ENCODE data around the gene AKAP3. TPM values are rescaled to one million over a fixed set of nuclear protein-coding genes. Genes with fewer than 3 reads are reported as not detected.

The AKAP3 gene
- total RNA-seq = 1 to 10 TPM; 1.5 to 3.3 TPM
- polyA plus RNA-seq (ENCODE audit: insufficient read length in 2 of 2) = 1 to 10 TPM; 2.0 to 3.2 TPM
- long read RNA-seq, donor 1 = 0 reads
- long read RNA-seq, donor 2 = 0 reads
- long read RNA-seq, donor 3 = 0 reads
- long read RNA-seq, donor 4 = 0 reads

GRCh38 chr12:4648501-4649357 lies at the start of gene AKAP3, which contains the start of gene NDUFA9:
Gene AKAP3, minus strand, starts transcription at chr12:4649051. Its CDS starts 10,855 bp downstream, at chr12:4638196.
Gene NDUFA9, plus strand, starts transcription at chr12:4649114. Its CDS starts 13 bp downstream, at chr12:4649127.
- peak within 1 kb of the TSS; percentile 87 for H3K4me3 ChIP-seq (ENCODE audit: low read depth, low read length)
- H3K9me3 ChIP-seq (ENCODE audit: control insufficient read depth, insufficient read depth, low read length) = no peaks in the 10 kb centered on the region
- H3K36me3 ChIP-seq (ENCODE audit: control insufficient read depth, insufficient read depth, low read length) = no peaks in the 10 kb centered on the region
- peaks cover 3% of the 10 kb centered on the region for H3K4me1 ChIP-seq (ENCODE audit: control insufficient read depth, insufficient read depth, low read length)
- H3K27ac ChIP-seq (ENCODE audit: low read depth, low read length) = peak within 1 kb of the TSS; percentile 80
- H3K27me3 ChIP-seq (ENCODE audit: control insufficient read depth, insufficient read depth, low read length) = no peaks in the 10 kb centered on the region
- under 1% methylated on average over 32 of the region's 39 CpGs for WGBS (ENCODE audit: insufficient coverage)
- peak; percentile 84 to 98 (median 89) for DNase-seq (ENCODE audit: low read depth in 4 of 6, low spot score in 6 of 6)

- no peak overlapping the region for H3K27ac ChIP-seq (ENCODE audit: low read depth, low read length)
- peaks cover 2% of the 10 kb centered on the region for H3K4me1 ChIP-seq (ENCODE audit: control insufficient read depth, insufficient read depth, low read length)
- H3K9me3 ChIP-seq (ENCODE audit: control insufficient read depth, insufficient read depth, low read length) = no peaks in the 10 kb centered on the region
- peaks cover 20% of the 10 kb centered on the region for H3K36me3 ChIP-seq (ENCODE audit: control insufficient read depth, insufficient read depth, low read length)
- H3K27me3 ChIP-seq (ENCODE audit: control insufficient read depth, insufficient read depth, low read length) = no peaks in the 10 kb centered on the region
- WGBS (ENCODE audit: insufficient coverage) = 100% methylated on average over 5 of the region's 5 CpGs
- no peak for DNase-seq (ENCODE audit: low read depth in 4 of 6, low spot score in 6 of 6)
- no peak overlapping the region for H3K4me3 ChIP-seq (ENCODE audit: low read depth, low read length)
These were observed 41.9 kb upstream of the AKAP3 start for GRCh38 chr12:4690760-4691159.

- 85% methylated on average over 7 of the region's 8 CpGs for WGBS (ENCODE audit: insufficient coverage)
- Histone ChIP-seq H3K27me3 (ENCODE audit: control insufficient read depth, insufficient read depth, low read length) (no peaks in the 10 kb centered on the region), H3K9me3 (ENCODE audit: control insufficient read depth, insufficient read depth, low read length) (no peaks in the 10 kb centered on the region), H3K4me3 (ENCODE audit: low read depth, low read length) (no peak overlapping the region), H3K4me1 (ENCODE audit: control insufficient read depth, insufficient read depth, low read length) (peaks cover 2% of the 10 kb centered on the region), H3K27ac (ENCODE audit: low read depth, low read length) (no peak overlapping the region), H3K36me3 (ENCODE audit: control insufficient read depth, insufficient read depth, low read length) (peaks cover 33% of the 10 kb centered on the region)
- DNase-seq (ENCODE audit: low read depth in 4 of 6, low spot score in 6 of 6) = no peak
These were observed 36.5 kb upstream of the AKAP3 start for GRCh38 chr12:4685317-4685716.

GRCh38 chr12:4681732-4682131 lies 32.9 kb upstream of the AKAP3 start:
- no peak overlapping the region for H3K27ac ChIP-seq (ENCODE audit: low read depth, low read length)
- H3K4me1 ChIP-seq (ENCODE audit: control insufficient read depth, insufficient read depth, low read length) = peaks cover 2% of the 10 kb centered on the region
- H3K4me3 ChIP-seq (ENCODE audit: low read depth, low read length) = no peak overlapping the region
- H3K36me3 ChIP-seq (ENCODE audit: control insufficient read depth, insufficient read depth, low read length) = peaks cover 20% of the 10 kb centered on the region
- no peaks in the 10 kb centered on the region for H3K27me3 ChIP-seq (ENCODE audit: control insufficient read depth, insufficient read depth, low read length)
- DNase-seq (ENCODE audit: low read depth in 4 of 6, low spot score in 6 of 6) = no peak
- no CpG with 5 or more reads among the region's 3 CpGs for WGBS (ENCODE audit: insufficient coverage)
- no peaks in the 10 kb centered on the region for H3K9me3 ChIP-seq (ENCODE audit: control insufficient read depth, insufficient read depth, low read length)

GRCh38 chr12:4679711-4680110 lies 30.9 kb upstream of the AKAP3 start:
- DNase-seq (ENCODE audit: low read depth in 4 of 6, low spot score in 6 of 6) = no peak
- Histone ChIP-seq H3K27ac (ENCODE audit: low read depth, low read length) (no peak overlapping the region), H3K9me3 (ENCODE audit: control insufficient read depth, insufficient read depth, low read length) (no peaks in the 10 kb centered on the region), H3K27me3 (ENCODE audit: control insufficient read depth, insufficient read depth, low read length) (no peaks in the 10 kb centered on the region), H3K4me1 (ENCODE audit: control insufficient read depth, insufficient read depth, low read length) (no peaks in the 10 kb centered on the region), H3K36me3 (ENCODE audit: control insufficient read depth, insufficient read depth, low read length) (peaks cover 10% of the 10 kb centered on the region), H3K4me3 (ENCODE audit: low read depth, low read length) (no peak overlapping the region)
- 92% methylated on average over 1 of the region's 2 CpGs for WGBS (ENCODE audit: insufficient coverage)

- DNase-seq (ENCODE audit: low read depth in 4 of 6, low spot score in 6 of 6) = no peak
- H3K4me3 ChIP-seq (ENCODE audit: low read depth, low read length) = no peak overlapping the region
- H3K9me3 ChIP-seq (ENCODE audit: control insufficient read depth, insufficient read depth, low read length) = no peaks in the 10 kb centered on the region
- no peak overlapping the region for H3K27ac ChIP-seq (ENCODE audit: low read depth, low read length)
- no peaks in the 10 kb centered on the region for H3K4me1 ChIP-seq (ENCODE audit: control insufficient read depth, insufficient read depth, low read length)
- H3K27me3 ChIP-seq (ENCODE audit: control insufficient read depth, insufficient read depth, low read length) = no peaks in the 10 kb centered on the region
- H3K36me3 ChIP-seq (ENCODE audit: control insufficient read depth, insufficient read depth, low read length) = peaks cover 37% of the 10 kb centered on the region
- no CpG with 5 or more reads among the region's 3 CpGs for whole genome bisulfite sequencing (ENCODE audit: insufficient coverage)
These were observed 16.4 kb upstream of the AKAP3 start for GRCh38 chr12:4665236-4665635.

- no peak overlapping the region for H3K27ac ChIP-seq (ENCODE audit: low read depth, low read length)
- peaks cover 44% of the 10 kb centered on the region for H3K36me3 ChIP-seq (ENCODE audit: control insufficient read depth, insufficient read depth, low read length)
- H3K27me3 ChIP-seq (ENCODE audit: control insufficient read depth, insufficient read depth, low read length) = no peaks in the 10 kb centered on the region
- no peaks in the 10 kb centered on the region for H3K9me3 ChIP-seq (ENCODE audit: control insufficient read depth, insufficient read depth, low read length)
- 100% methylated on average over 1 of the region's 3 CpGs for WGBS (ENCODE audit: insufficient coverage)
- DNase-seq (ENCODE audit: low read depth in 4 of 6, low spot score in 6 of 6) = no peak
- H3K4me1 ChIP-seq (ENCODE audit: control insufficient read depth, insufficient read depth, low read length) = no peaks in the 10 kb centered on the region
- H3K4me3 ChIP-seq (ENCODE audit: low read depth, low read length) = no peak overlapping the region
These were observed 15.2 kb upstream of the AKAP3 start for GRCh38 chr12:4663971-4664505.

DNA sequence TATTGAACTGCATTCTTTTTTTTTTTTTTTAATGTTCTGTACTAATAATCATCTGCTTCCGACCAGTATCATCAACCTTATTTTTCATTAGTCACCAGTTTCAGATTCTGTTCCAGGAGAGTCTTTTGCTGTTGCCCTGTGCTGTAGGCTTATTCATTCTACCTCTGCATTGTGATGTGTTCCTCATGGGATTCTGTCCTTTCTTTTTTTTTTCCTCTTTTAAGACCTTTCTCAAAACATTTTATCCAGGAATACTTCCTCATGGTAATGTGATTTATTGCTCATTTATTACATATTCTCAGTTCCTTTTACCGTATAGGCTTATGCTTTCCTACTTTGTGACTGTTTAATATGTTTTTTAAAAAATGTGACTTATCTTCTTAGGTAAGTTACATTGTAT lies 4.8 kb upstream of the AKAP3 start:
- no peaks in the 10 kb centered on the region for H3K9me3 ChIP-seq (ENCODE audit: control insufficient read depth, insufficient read depth, low read length)
- no peak for DNase-seq (ENCODE audit: low read depth in 4 of 6, low spot score in 6 of 6)
- no peaks in the 10 kb centered on the region for H3K27me3 ChIP-seq (ENCODE audit: control insufficient read depth, insufficient read depth, low read length)
- H3K4me3 ChIP-seq (ENCODE audit: low read depth, low read length) = no peak overlapping the region
- no peaks in the 10 kb centered on the region for H3K4me1 ChIP-seq (ENCODE audit: control insufficient read depth, insufficient read depth, low read length)
- WGBS (ENCODE audit: insufficient coverage) = no CpG with 5 or more reads among the region's 2 CpGs
- H3K36me3 ChIP-seq (ENCODE audit: control insufficient read depth, insufficient read depth, low read length) = peaks cover 5% of the 10 kb centered on the region
- H3K27ac ChIP-seq (ENCODE audit: low read depth, low read length) = no peak overlapping the region

- Histone ChIP-seq H3K27me3 (ENCODE audit: control insufficient read depth, insufficient read depth, low read length) (no peaks in the 10 kb centered on the region), H3K27ac (ENCODE audit: low read depth, low read length) (no peak overlapping the region), H3K4me1 (ENCODE audit: control insufficient read depth, insufficient read depth, low read length) (peaks cover 3% of the 10 kb centered on the region), H3K9me3 (ENCODE audit: control insufficient read depth, insufficient read depth, low read length) (no peaks in the 10 kb centered on the region), H3K4me3 (ENCODE audit: low read depth, low read length) (no peak overlapping the region), H3K36me3 (ENCODE audit: control insufficient read depth, insufficient read depth, low read length) (peaks cover 5% of the 10 kb centered on the region)
- DNase-seq (ENCODE audit: low read depth in 4 of 6, low spot score in 6 of 6) = no peak
These were observed 4.4 kb upstream of the AKAP3 start for GRCh38 chr12:4653257-4653656.

DNA sequence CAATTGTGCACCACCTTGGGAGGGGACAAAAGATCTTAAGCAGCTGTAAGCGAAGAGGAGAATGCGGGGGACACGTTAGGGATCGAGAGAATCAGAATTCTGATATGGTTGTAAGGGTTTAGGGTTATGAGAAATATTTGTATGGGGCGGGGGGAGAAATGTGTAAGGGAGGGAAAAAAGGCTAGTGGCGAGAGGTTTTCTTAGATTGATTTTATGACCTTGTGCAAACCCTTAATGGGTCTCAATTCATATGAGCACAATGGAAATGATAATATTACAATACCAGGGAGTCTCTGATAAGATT lies 459 bp upstream of the AKAP3 start:
- Histone ChIP-seq H3K9me3 (ENCODE audit: control insufficient read depth, insufficient read depth, low read length) (no peaks in the 10 kb centered on the region), H3K27me3 (ENCODE audit: control insufficient read depth, insufficient read depth, low read length) (no peaks in the 10 kb centered on the region), H3K36me3 (ENCODE audit: control insufficient read depth, insufficient read depth, low read length) (no peaks in the 10 kb centered on the region), H3K4me1 (ENCODE audit: control insufficient read depth, insufficient read depth, low read length) (peaks cover 3% of the 10 kb centered on the region), H3K4me3 (ENCODE audit: low read depth, low read length) (peak overlapping the region; percentile 87), H3K27ac (ENCODE audit: low read depth, low read length) (peak overlapping the region; percentile 80)
- no peak for DNase-seq (ENCODE audit: low read depth in 4 of 6, low spot score in 6 of 6)
- 0% methylated on average over 4 of the region's 6 CpGs for WGBS (ENCODE audit: insufficient coverage)
